ENCODE data around the gene DNAH1.
"Not testable (repeated sequence)": the region's sequence is repeated elsewhere in the genome, so short reads cannot be mapped to it uniquely, and the experiment has no call there.

GRCh38 chr3:52338131-52338530 lies 22.0 kb downstream of the DNAH1 start:
- not testable (repeated sequence) for TF ChIP-seq CTCF (conservative IDR thresholded peaks at IDR 0.05; ENCODE audit: low read length); EZH2phosphoT487 (IDR thresholded peaks at IDR 0.05; ENCODE audit: borderline replicate concordance, low read depth, low read length)
